Left lung (tissue), 10 donors: ENCODE measurements around the gene OR9G4. TPM values are rescaled to one million over a fixed set of nuclear protein-coding genes. Genes with fewer than 3 reads are reported as not detected.

ENCODE experiments used
- ATAC-seq: fragments of 200-7000 bp; cut with Tn5 transposase; one replicate; pipeline ENCODE4 v1.9.1; 2020; ENCODE audit warnings: moderate library complexity
- DNase-seq, 4 donors: peaks; one replicate each; pipeline ENCODE4 v3.0.0-alpha.2; 2013 to 2020
- H3K27ac ChIP-seq, 2 donors: fragments of 200-600 bp; sonication (generic) in 1 of 2; one replicate each; pipeline versions ENCODE4 v1.5.0 to v1.8.0; 2020 to 2021
- H3K27me3 ChIP-seq, 2 donors: fragments of 200-600 bp; sonication (generic) in 1 of 2; one replicate each; pipeline versions ENCODE4 v1.5.0 to v1.8.0; 2020 to 2021
- H3K36me3 ChIP-seq, 2 donors: fragments of 200-600 bp; sonication (generic) in 1 of 2; one replicate each; pipeline versions ENCODE4 v1.5.0 to v1.8.0; 2020 to 2021
- H3K4me1 ChIP-seq, 2 donors: fragments of 200-600 bp; one replicate each; pipeline ENCODE4 v1.8.0; 2021
- H3K4me3 ChIP-seq, 2 donors: fragments of 200-600 bp; sonication (generic) in 1 of 2; one replicate each; pipeline versions ENCODE4 v1.5.0 to v1.8.0; 2020 to 2021; ENCODE audit warnings: mild to moderate bottlenecking in 1 of 2
- H3K9me3 ChIP-seq, 2 donors: fragments of 200-600 bp; sonication (generic) in 1 of 2; one replicate each; pipeline versions ENCODE4 v1.5.0 to v1.8.0; 2020 to 2021
- CTCF ChIP-seq, 2 donors: fragments of 200-600 bp; sonication (generic) in 1 of 2; IDR thresholded peaks; one replicate each; pipeline versions ENCODE4 v1.5.0 to v1.8.0; 2021; ENCODE audit warnings: antibody characterized with exemption in 2 of 2
- intact Hi-C, 2 donors: fragments of 100-400 bp; cut with DNase I; formaldehyde crosslinking; loops; one replicate each; pipeline versions ENCODE4 v1.11.2 to v1.14.2; 2022
- polyA plus RNA-seq, 6 donors: library from polyadenylated mRNA; unstranded; fragments of 120-200 nt; gene quantifications; one replicate each; pipeline ENCODE4 v1.2.1, GENCODE V29; 2013; ENCODE audit not compliant: insufficient read length in 6 of 6
- total RNA-seq, 2 donors: library from RNA; stranded (reverse); fragmentation: NEBNext Ultra II Directional; extraction: Animal tissue kit (Norgen Biotek cat#: 25700); gene quantifications; one replicate each; pipeline ENCODE4 v1.2.1, GENCODE V29; 2021
- donor health status: DM: no; HTN: yes; CAD: no.
- donor health status: DM: no; HTN: no; CAD: no.

OR9G4 gene
- total and polyA plus RNA-seq, 8 donors = not detected

DNA sequence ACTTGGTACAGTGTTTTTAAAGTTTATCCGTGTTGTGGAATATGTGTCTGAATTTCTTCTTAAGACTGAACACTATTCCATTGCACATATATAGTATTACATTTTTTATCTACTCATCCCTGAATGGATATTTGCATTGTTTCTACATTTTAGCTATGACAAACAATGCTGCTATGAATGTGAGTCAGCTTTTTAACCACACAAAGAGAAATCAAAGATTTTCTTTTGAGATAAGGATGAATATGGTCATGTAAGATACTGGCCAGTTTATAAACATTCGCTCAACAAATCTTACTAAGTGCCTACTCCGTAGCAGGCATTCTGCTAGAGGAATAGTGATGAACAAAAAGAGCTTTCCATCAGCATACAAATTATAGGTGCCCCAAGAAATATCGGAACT is 16.5 kb upstream of the OR9G4 start:
- TF ChIP-seq CTCF (IDR thresholded peaks at IDR 0.05) = no peak
- Histone ChIP-seq H3K9me3 (no peaks in the 10 kb centered on the region), H3K4me3 (no peak overlapping the region), H3K27me3 (no peaks in the 10 kb centered on the region), H3K27ac (no peak overlapping the region), H3K4me1 (no peaks in the 10 kb centered on the region), H3K36me3 (no peaks in the 10 kb centered on the region)
- ATAC-seq = no peak
- DNase-seq = no peak
- intact Hi-C loops = no loop called here

- H3K27me3 ChIP-seq = no peaks in the 10 kb centered on the region
- no peak overlapping the region for H3K27ac ChIP-seq
- H3K4me1 ChIP-seq = no peaks in the 10 kb centered on the region
- DNase-seq = no peak
- no peaks in the 10 kb centered on the region for H3K9me3 ChIP-seq
- no peak for ATAC-seq
- TF ChIP-seq CTCF (IDR thresholded peaks at IDR 0.05) = no peak
- H3K36me3 ChIP-seq = no peaks in the 10 kb centered on the region
- intact Hi-C loops = no loop called here
- no peak overlapping the region for H3K4me3 ChIP-seq
Observed at GRCh38 chr11:56751480-56751879, 3.0 kb upstream of the OR9G4 start.

DNA sequence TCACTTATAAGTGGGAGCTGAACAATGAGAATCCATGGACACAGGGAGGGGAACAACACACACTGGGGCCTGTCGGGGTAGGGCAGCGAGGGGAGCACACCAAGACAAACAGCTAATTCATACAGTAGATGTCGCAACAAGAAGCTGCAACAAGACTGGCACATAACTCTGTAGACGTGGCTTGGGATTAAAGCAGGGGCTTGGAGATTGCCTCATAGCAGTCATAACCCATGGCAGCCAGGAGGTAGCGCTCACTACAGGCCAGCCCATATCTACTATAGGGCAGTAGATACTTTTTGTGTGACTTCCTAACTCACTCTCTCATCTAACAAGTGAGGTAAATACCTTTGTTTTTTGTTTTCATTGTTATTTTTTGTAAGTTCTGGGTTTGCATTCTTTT is 1.7 kb upstream of the OR9G4 start:
- Histone ChIP-seq H3K9me3 (no peaks in the 10 kb centered on the region), H3K27me3 (no peaks in the 10 kb centered on the region), H3K27ac (no peak overlapping the region), H3K4me3 (no peak overlapping the region), H3K4me1 (no peaks in the 10 kb centered on the region), H3K36me3 (no peaks in the 10 kb centered on the region)
- intact Hi-C loops = no loop called here
- no peak for DNase-seq
- no peak for TF ChIP-seq CTCF (IDR thresholded peaks at IDR 0.05)
- ATAC-seq = no peak

- H3K4me3 ChIP-seq = no peak overlapping the region
- H3K27me3 ChIP-seq = no peaks in the 10 kb centered on the region
- peaks cover 0 to 2% of the 10 kb centered on the region in 2 donors for H3K9me3 ChIP-seq
- intact Hi-C loops = no loop called here
- TF ChIP-seq CTCF (IDR thresholded peaks at IDR 0.05) = no peak
- ATAC-seq = no peak
- no peak for DNase-seq
- H3K4me1 ChIP-seq = no peaks in the 10 kb centered on the region
- H3K27ac ChIP-seq = no peak overlapping the region
- no peaks in the 10 kb centered on the region for H3K36me3 ChIP-seq
Observed at GRCh38 chr11:56740886-56741285, 7.6 kb downstream of the OR9G4 start.

GRCh38 chr11:56740107-56740506 is 8.4 kb downstream of the OR9G4 start:
- no peak for TF ChIP-seq CTCF (IDR thresholded peaks at IDR 0.05)
- DNase-seq (no peak), ATAC-seq (no peak)
- no peaks in the 10 kb centered on the region for H3K27me3 ChIP-seq
- intact Hi-C loops = no loop called here
- no peak overlapping the region for H3K27ac ChIP-seq
- H3K36me3 ChIP-seq = no peaks in the 10 kb centered on the region
- H3K4me1 ChIP-seq = no peaks in the 10 kb centered on the region
- H3K9me3 ChIP-seq = peaks cover 0 to 2% of the 10 kb centered on the region in 2 donors
- H3K4me3 ChIP-seq = no peak overlapping the region
